Measurements from ENCODE around the gene SKAP1.

DNA sequence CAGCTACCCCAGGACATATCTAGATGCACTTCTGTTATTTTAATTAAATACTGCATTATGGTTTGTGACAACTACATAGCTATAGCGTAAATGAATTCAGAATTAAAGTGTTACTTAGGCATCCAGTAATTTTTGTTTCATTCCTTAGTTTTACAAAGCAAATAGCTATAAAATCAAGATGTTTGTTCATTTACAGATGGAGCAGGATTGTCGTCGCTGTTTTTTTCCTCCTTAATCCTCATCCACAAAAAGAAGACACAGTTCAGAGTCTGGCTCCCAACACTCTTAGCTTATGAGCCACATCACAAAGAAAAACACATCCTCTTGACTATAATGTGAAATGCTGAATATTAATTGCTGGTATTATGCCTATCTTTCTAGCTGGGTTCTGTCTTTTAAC is 278.8 kb downstream of the SKAP1 start:
- TF ChIP-seq, protein P1, sequence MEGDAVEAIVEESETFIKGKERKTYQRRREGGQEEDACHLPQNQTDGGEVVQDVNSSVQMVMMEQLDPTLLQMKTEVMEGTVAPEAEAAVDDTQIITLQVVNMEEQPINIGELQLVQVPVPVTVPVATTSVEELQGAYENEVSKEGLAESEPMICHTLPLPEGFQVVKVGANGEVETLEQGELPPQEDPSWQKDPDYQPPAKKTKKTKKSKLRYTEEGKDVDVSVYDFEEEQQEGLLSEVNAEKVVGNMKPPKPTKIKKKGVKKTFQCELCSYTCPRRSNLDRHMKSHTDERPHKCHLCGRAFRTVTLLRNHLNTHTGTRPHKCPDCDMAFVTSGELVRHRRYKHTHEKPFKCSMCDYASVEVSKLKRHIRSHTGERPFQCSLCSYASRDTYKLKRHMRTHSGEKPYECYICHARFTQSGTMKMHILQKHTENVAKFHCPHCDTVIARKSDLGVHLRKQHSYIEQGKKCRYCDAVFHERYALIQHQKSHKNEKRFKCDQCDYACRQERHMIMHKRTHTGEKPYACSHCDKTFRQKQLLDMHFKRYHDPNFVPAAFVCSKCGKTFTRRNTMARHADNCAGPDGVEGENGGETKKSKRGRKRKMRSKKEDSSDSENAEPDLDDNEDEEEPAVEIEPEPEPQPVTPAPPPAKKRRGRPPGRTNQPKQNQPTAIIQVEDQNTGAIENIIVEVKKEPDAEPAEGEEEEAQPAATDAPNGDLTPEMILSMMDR (conservative IDR thresholded peaks at IDR 0.05 in 1 of 2, IDR thresholded peaks at IDR 0.05 in 1 of 2; ENCODE audit: low read depth in 1 of 2, low read length in 2 of 2) = no peak
- TF ChIP-seq EZH2 (IDR thresholded peaks at IDR 0.05; ENCODE audit: low read length, missing control alignments) = no peak
